GM18870 (cell line): ENCODE data around the gene ANGPTL7.

ENCODE experiments used
- ATAC-seq: cut with Tn5 transposase; IDR thresholded peaks from one replicate; pipeline ENCODE4 v1.9.1; 2021; ENCODE audit warnings: moderate library complexity; ENCODE audit not compliant: unreplicated experiment

ANGPTL7 gene

GRCh38 chr1:11198851-11199594 lies 9.9 kb downstream of the ANGPTL7 start:
- no peak for ATAC-seq

- no peak for ATAC-seq
Measured at GRCh38 chr1:11204396-11205190, 15.4 kb downstream of the ANGPTL7 start.

- no peak for ATAC-seq
Measured at GRCh38 chr1:11207898-11208611, 18.9 kb downstream of the ANGPTL7 start.

- no peak for ATAC-seq
Measured at GRCh38 chr1:11211461-11211860, 22.3 kb downstream of the ANGPTL7 start.

- no peak for ATAC-seq
Measured at GRCh38 chr1:11211925-11212587, 22.9 kb downstream of the ANGPTL7 start.

GRCh38 chr1:11214698-11215380 lies 25.7 kb downstream of the ANGPTL7 start:
- ATAC-seq, result no peak

GRCh38 chr1:11215381-11216005 lies 26.3 kb downstream of the ANGPTL7 start:
- ATAC-seq, result no peak

GRCh38 chr1:11216074-11216473 lies 26.9 kb downstream of the ANGPTL7 start:
- no peak for ATAC-seq

GRCh38 chr1:11227106-11228077 lies 38.2 kb downstream of the ANGPTL7 start:
- ATAC-seq, result no peak

GRCh38 chr1:11229203-11229602 lies 40.0 kb downstream of the ANGPTL7 start:
- ATAC-seq, result no peak

- ATAC-seq, result no peak
Measured at GRCh38 chr1:11233208-11233607, 44.1 kb downstream of the ANGPTL7 start.

- no peak for ATAC-seq
Measured at GRCh38 chr1:11237356-11237755, 48.2 kb downstream of the ANGPTL7 start.

- no peak for ATAC-seq
Measured at GRCh38 chr1:11238311-11238710, 49.2 kb downstream of the ANGPTL7 start.

GRCh38 chr1:11245248-11245647 lies 56.1 kb downstream of the ANGPTL7 start:
- ATAC-seq, result no peak
